Psoas muscle (tissue), 8 donors: ENCODE data around the gene PALS1. TPM values are rescaled to one million over a fixed set of nuclear protein-coding genes. Genes with fewer than 3 reads are reported as not detected.

Source experiments
- ATAC-seq, 4 donors: fragments of 200-7000 bp; cut with Tn5 transposase; one replicate each; pipeline ENCODE4 v1.9.1; 2020; ENCODE audit warnings: moderate library complexity in 3 of 4, mild to moderate bottlenecking in 2 of 4
- DNase-seq, 2 donors: peaks; one replicate each; pipeline ENCODE4 v3.0.0-alpha.2; 2020
- H3K27ac ChIP-seq: fragments of 200-600 bp; one replicate; pipeline ENCODE4 v1.8.0; 2022
- H3K27me3 ChIP-seq, 3 donors: fragments of 200-600 bp in 1 of 3; one replicate each; pipeline versions ENCODE4 v1.6.1 to v1.8.0; 2013 to 2022; ENCODE audit warnings: low read length in 2 of 3, mild to moderate bottlenecking in 2 of 3, moderate library complexity in 1 of 3; ENCODE audit not compliant: insufficient read depth in 3 of 3
- H3K36me3 ChIP-seq, 2 donors: fragments of 200-600 bp in 1 of 2; one replicate each; pipeline versions ENCODE4 v1.6.1 to v1.8.0; 2013 to 2022; ENCODE audit warnings: low read depth in 1 of 2, mild to moderate bottlenecking in 1 of 2, moderate library complexity in 1 of 2; ENCODE audit not compliant: insufficient read depth in 1 of 2
- H3K4me1 ChIP-seq: fragments of 200-600 bp; one replicate; pipeline ENCODE4 v1.8.0; 2022
- H3K4me3 ChIP-seq: fragments of 200-600 bp; one replicate; pipeline ENCODE4 v1.8.0; 2022; ENCODE audit warnings: mild to moderate bottlenecking
- H3K9me3 ChIP-seq: fragments of 200-600 bp; one replicate; pipeline ENCODE4 v1.8.0; 2022
- CTCF ChIP-seq: fragments of 200-600 bp; IDR thresholded peaks from one replicate; pipeline ENCODE4 v1.8.0; 2022; ENCODE audit warnings: antibody characterized with exemption
- WGBS, 3 donors: extraction: QIAGEN DNeasy Blood & Tissue Kit; methylation state at CpG; one replicate each; pipeline versions ENCODE4 v1.1.6 to v1.1.7; 2013; 5-methylcytosine and 5-hydroxymethylcytosine counted together
- intact Hi-C, 2 donors: fragments of 100-400 bp; cut with DNase I; formaldehyde crosslinking; loops; one replicate each; pipeline versions ENCODE4 v1.11.0 to v1.14.2; 2022
- polyA plus RNA-seq, 3 donors: library from polyadenylated mRNA; stranded (reverse); fragments of 200-250 nt; gene quantifications; one replicate each; pipeline ENCODE4 v1.2.3, GENCODE V29; 2013
- total RNA-seq, 4 donors: library from RNA; stranded (reverse); fragmentation: NEBNext Ultra II Directional in 2 of 4; extraction: Animal tissue kit (Norgen Biotek cat#: 25700) in 2 of 4; gene quantifications; one replicate each; pipeline versions ENCODE4 v1.2.1 to v1.2.4, GENCODE V29; 2021 to 2023
- donor health status: healthy with polysubstance abuse.
- donor health status: DM: no; HTN: no; CAD: no; lungs with moderate emphysema.
- donor health status: Bipolar disorder and iron deficiency.
- donor health status: healthy.
- donor health status: DM: yes; HTN: yes; CAD: no.
- donor health status: DM: no; HTN: no; CAD: no.
- donor health status: DM: no; HTN: no; CAD: no.
- donor health status: DM: yes; HTN: yes; CAD: no.

The PALS1 gene
- total and polyA plus RNA-seq, 7 donors: 5.9 to 22.7 (median 17.1) TPM

- Histone ChIP-seq H3K4me3 (no peak overlapping the region), H3K4me1 (no peaks in the 10 kb centered on the region), H3K9me3 (no peaks in the 10 kb centered on the region), H3K27me3 (no peaks in the 10 kb centered on the region), H3K27ac (no peak overlapping the region), H3K36me3 (no peaks in the 10 kb centered on the region)
- no peak for ATAC-seq
- 41 to 70% (median 49%) methylated on average over 1 of the region's 1 CpG for WGBS, 3 donors
- intact Hi-C loops: no loop called here
- no peak for TF ChIP-seq CTCF
- DNase-seq: no peak
These were observed 3.6 kb upstream of the PALS1 start for GRCh38 chr14:67237591-67237990.

- 93 to 95% (median 93%) methylated on average over 14 of the region's 14 CpGs for WGBS, 3 donors
- Histone ChIP-seq H3K4me1 (peaks cover 4% of the 10 kb centered on the region), H3K27me3 (no peaks in the 10 kb centered on the region), H3K27ac (peak overlapping the region; percentile 100), H3K4me3 (no peak overlapping the region), H3K36me3 (no peaks in the 10 kb centered on the region), H3K9me3 (no peaks in the 10 kb centered on the region)
- DNase-seq: no peak
- no peak for TF ChIP-seq CTCF
- no peak for ATAC-seq
- intact Hi-C loops: no loop called here
These were observed 1.7 kb upstream of the PALS1 start for GRCh38 chr14:67239582-67239981.

- peaks cover 4% of the 10 kb centered on the region for H3K4me1 ChIP-seq
- intact Hi-C loops: no loop called here
- ATAC-seq: peak; percentile 51 to 70 (median 60)
- peak overlapping the region; percentile 100 for H3K4me3 ChIP-seq
- DNase-seq: peak; percentile 61 to 77
- H3K9me3 ChIP-seq: no peaks in the 10 kb centered on the region
- no peak for TF ChIP-seq CTCF
- no peaks in the 10 kb centered on the region for H3K27me3 ChIP-seq
- H3K36me3 ChIP-seq: no peaks in the 10 kb centered on the region
- 7 to 11% (median 10%) methylated on average over 23 of the region's 23 CpGs for WGBS, 3 donors
- H3K27ac ChIP-seq: peak overlapping the region; percentile 100
These were observed 885 bp upstream of the PALS1 start for GRCh38 chr14:67240168-67240932.

GRCh38 chr14:67240978-67241410, 241 bp upstream of the PALS1 start:
- peak; percentile 94 to 98 (median 97) for ATAC-seq
- WGBS, 3 donors: 0% methylated on average over 30 to 54 of the region's 54 CpGs
- H3K27ac ChIP-seq: peak overlapping the region; percentile 100

More at GRCh38 chr14:67240978-67241410, 241 bp upstream of the PALS1 start:
- intact Hi-C loops: no loop called here
- H3K27me3 ChIP-seq: no peaks in the 10 kb centered on the region
- DNase-seq: peak; percentile 98 to 99
- H3K36me3 ChIP-seq: no peaks in the 10 kb centered on the region
- peak overlapping the region; percentile 100 for H3K4me3 ChIP-seq
- H3K9me3 ChIP-seq: no peaks in the 10 kb centered on the region
- no peak for TF ChIP-seq CTCF
- peaks cover 5% of the 10 kb centered on the region for H3K4me1 ChIP-seq
